OCI-M2 (cell line): ENCODE data around the gene EARS2.
"Not testable (repeated sequence)": the region's sequence is repeated elsewhere in the genome, so short reads cannot be mapped to it uniquely, and the experiment has no call there.

Experiments
- DNase-seq: peaks from one replicate; lab custom pipeline; 2025; ENCODE audit not compliant: unreplicated experiment; lab: John Stamatoyannopoulos, UW

The EARS2 gene

DNA sequence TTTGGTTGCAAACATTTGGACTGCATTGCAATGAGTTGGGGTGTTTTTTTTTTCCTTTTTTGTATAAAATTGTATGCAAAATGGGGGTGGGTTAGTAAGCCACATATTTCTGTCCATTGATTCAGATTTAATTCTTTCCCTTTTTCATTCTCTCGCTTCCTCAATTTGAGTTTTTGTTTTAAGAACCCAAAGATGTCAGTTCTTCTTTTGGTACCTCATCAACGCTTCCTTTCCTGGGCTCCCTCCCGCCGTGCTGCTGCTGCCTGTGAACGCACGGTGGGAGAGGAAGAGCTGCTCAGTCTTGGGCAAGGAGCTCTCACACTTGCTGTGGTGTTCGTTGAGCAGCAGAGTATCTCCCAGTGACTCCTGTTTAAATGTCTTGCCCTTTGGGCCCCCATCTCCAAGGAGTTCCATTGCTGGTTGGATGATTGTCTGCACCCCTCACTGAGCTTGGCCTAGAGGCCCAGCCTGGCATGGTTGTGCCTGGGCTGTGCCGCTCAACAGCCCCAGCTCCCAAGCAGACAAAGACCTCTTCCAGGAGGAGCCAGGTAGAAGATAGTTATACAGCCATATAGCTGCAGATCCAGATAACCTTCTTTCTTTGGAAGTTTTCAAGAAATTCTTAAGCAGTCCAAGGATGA is 14.0 kb upstream of the EARS2 start:
- no peak for DNase-seq

DNA sequence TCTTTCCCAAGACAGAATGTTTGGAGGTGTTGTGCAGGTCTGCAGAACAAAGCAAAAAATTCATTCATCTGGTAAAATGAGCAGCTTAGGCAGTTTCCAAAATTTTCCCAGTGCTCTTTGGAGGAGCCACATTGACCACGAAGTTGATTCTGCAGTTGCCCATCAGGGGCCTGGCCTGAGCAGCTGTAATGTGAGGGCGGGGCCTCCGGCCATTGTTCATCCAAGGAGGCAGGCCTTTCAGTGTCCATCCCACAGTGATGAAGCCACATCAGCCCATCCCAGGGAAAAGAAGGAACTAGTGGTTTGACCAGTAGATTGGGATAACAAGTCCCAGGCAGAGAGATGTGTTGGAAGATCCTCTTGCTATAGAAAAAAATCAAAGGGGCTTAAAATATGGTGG is 10.5 kb upstream of the EARS2 start:
- DNase-seq: no peak

DNA sequence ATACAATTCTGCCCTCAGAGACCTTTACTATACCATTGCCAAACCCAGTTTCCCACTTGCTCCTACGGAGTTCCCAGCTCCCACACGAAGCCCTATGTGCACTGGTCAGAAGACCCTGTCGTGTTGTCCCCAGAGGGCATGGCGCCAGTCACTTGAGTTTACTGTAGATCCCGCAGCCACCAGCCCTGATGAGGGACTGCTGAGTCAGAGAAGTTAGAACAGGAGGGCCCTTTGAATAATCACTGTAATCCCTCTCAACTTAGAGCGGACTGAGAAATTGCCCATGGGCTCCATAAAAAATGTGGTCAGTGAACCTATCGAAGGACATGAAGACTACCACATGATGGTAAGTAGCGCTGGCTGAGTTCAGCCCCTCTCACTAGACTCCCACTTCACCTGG is 9.6 kb upstream of the EARS2 start:
- DNase-seq: no peak

GRCh38 chr16:23564575-23565363 is 7.6 kb upstream of the EARS2 start:
- DNase-seq: no peak

DNA sequence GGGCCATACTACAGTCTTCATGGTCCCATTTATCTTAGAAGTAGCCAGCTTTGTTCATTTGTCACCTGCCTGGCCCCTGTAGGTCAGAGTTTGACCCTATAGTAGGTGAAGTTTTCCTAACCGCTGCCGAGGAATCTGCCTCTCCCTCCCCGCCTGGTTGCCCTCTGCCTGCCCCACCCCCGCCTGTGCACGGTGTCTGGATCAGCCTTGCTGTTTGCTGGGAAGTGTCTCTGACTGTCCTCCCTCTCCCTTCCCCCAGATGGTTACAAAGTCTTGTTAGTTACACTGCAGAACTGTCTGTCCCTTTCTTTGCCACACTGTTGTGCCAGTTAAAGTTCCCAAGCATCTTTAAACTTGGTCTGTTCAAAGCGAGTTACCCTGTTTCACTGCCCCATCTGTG is 6.0 kb upstream of the EARS2 start:
- no peak for DNase-seq

- no peak for DNase-seq
Measured at GRCh38 chr16:23562505-23562904, 5.4 kb upstream of the EARS2 start.

GRCh38 chr16:23561586-23561985 is 4.4 kb upstream of the EARS2 start:
- DNase-seq: no peak

GRCh38 chr16:23557779-23558702 is 891 bp upstream of the EARS2 start:
- DNase-seq: no peak

- no peak for DNase-seq
Measured at GRCh38 chr16:23554536-23554935, 2.6 kb downstream of the EARS2 start.

- DNase-seq: no peak
Measured at GRCh38 chr16:23552161-23552560, 5.0 kb downstream of the EARS2 start.

- DNase-seq: no peak
Measured at GRCh38 chr16:23549938-23550337, 7.2 kb downstream of the EARS2 start.

DNA sequence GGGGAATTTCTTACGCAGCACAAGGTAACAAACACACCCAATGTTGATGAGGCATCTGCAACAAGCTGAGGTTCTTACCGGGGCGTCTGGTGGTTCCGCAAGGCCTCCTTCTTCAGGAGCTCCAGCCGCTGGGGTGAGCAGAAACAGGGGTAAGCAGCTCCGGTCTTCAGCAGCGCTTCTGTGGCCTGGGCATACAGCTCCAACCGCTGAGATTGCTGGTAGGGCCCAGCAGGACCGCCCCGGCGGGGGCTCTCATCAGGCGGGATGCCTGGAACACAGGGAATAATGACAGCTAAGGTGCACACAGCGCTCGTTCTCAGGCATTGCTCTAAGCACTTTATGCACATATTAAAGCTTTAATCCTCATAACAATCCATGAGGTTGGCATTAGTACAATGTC is 12.7 kb downstream of the EARS2 start:
- DNase-seq: no peak

DNA sequence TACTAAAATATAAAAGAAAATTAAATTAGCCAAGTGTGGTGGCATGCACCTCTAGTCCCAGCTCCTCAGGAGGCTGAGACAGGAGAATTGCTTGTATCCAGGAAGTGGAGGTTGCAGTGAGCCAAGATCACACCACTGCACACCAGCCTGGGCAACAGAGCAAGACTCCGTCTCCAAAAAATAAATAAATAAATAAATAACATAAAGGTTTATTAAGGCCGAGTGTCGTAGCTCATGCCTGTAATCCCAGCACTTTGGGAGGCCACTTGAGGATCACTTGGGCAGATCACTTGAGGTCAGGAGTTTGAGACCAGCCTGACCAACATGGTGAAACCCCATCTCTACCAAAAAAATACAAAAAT is 16.4 kb downstream of the EARS2 start:
- DNase-seq: not testable (repeated sequence)

DNA sequence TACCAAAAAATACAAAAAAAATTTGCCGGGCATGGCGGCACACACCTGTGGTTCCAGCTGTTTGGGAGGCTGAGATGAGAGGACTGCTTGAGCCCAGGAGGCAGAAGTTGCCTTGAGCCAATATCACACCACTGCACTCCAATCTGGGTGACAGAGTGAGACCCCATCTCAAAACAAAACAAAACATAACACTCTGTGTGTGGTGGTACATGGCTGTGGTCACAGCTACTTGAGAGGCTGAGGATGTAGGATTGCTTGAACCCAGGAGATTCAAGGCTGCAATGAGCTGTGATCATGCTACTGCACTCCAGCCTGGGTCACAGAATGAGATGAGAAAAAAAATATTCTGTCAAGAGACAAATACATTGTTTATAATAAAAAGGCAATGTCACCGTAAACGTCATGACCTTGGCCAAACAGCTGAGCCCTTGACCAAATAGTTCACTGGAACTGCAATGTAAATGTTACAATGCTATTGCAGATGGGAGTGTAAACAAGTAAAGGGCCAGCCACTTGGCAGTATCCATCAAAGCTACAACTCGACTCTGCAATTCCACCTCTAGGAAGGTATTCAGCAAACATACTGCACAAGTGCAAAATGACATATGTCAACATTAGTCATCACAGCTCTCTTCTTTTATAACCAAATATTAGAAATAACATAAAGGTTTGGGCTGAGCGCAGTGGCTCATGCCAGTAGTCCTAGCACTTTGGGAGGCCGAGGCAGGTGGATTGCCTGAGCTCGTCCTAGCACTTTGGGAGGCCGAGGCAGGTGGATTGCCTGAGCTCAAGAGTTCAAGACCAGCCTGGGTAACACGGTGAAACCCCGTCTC is 16.9 kb downstream of the EARS2 start:
- no peak for DNase-seq

- no peak for DNase-seq
Measured at GRCh38 chr16:23538919-23539278, 18.3 kb downstream of the EARS2 start.

- DNase-seq: no peak
Measured at GRCh38 chr16:23537390-23537789, 19.8 kb downstream of the EARS2 start.

GRCh38 chr16:23535901-23536300 is 21.2 kb downstream of the EARS2 start:
- DNase-seq: no peak

GRCh38 chr16:23534868-23535860 is 22.0 kb downstream of the EARS2 start:
- DNase-seq: no peak

DNA sequence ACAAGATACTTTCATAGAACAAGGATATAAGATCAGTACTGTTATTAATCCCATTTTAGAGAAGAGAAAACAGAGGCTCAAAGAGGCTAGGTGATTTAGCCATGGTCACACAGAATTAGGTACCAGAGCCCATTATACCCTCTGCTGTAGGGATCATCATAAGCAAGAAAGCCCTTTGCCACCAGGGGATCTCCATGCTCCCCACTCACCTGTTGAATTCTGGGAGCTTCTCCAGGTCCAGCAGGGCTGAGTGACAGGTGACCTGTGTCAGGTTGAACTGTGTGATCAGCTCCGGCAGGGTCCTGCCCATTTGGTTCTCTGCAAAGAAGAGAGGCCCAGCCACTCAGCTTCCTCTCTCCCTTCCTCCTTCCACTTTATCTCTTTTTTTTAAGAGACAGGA is 24.7 kb downstream of the EARS2 start:
- DNase-seq: no peak

GRCh38 chr16:23530062-23530461 is 27.1 kb downstream of the EARS2 start:
- DNase-seq: no peak
